ENCODE data around the gene SH3RF1. TPM values are rescaled to one million over a fixed set of nuclear protein-coding genes. Genes with fewer than 3 reads are reported as not detected.
"Not testable (repeated sequence)": the region's sequence is repeated elsewhere in the genome, so short reads cannot be mapped to it uniquely, and the experiment has no call there.

The SH3RF1 gene
- total and polyA plus RNA-seq, 2 experiments from 2014 or later, result 7.8 to 12.4 TPM

DNA sequence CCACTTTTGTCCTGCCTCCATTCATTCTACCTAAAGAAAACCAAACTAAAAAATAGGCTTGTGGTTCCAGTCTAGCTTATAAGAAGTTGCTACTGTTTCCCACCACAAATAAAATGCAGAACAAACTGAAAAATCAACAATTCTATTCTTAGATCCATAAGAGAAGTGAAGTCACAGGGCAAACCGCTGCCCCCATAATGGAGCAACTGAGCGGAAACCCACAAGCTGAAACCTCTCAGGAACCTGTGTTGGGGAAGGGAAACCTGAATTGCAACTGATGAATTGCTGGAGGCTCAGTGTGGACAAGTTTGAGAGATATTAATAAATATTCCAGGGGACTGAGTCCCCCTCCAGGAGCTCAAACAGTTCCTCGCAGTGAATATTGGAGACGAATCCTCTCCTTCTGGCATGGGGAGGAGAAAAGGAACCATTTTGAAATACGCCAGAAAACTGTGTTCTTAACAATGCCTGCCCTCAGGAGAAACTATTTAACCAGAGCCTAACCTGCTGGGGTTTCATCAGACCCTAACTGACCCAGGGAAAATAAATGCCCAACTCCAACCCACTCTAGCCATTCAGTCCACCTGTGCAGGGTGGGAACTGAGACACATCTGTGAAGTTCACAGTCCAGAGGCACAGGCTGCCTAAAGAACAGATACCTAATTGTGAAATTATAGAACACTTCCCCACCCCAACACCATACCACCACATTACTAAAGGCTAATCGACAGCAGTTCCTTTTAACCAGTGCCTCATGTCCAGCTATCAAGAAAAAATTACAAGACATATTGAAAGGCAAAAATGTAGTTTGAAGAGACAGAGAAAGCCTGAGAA lies 22.8 kb upstream of the SH3RF1 start (continued):
- TF ChIP-seq, protein P1, sequence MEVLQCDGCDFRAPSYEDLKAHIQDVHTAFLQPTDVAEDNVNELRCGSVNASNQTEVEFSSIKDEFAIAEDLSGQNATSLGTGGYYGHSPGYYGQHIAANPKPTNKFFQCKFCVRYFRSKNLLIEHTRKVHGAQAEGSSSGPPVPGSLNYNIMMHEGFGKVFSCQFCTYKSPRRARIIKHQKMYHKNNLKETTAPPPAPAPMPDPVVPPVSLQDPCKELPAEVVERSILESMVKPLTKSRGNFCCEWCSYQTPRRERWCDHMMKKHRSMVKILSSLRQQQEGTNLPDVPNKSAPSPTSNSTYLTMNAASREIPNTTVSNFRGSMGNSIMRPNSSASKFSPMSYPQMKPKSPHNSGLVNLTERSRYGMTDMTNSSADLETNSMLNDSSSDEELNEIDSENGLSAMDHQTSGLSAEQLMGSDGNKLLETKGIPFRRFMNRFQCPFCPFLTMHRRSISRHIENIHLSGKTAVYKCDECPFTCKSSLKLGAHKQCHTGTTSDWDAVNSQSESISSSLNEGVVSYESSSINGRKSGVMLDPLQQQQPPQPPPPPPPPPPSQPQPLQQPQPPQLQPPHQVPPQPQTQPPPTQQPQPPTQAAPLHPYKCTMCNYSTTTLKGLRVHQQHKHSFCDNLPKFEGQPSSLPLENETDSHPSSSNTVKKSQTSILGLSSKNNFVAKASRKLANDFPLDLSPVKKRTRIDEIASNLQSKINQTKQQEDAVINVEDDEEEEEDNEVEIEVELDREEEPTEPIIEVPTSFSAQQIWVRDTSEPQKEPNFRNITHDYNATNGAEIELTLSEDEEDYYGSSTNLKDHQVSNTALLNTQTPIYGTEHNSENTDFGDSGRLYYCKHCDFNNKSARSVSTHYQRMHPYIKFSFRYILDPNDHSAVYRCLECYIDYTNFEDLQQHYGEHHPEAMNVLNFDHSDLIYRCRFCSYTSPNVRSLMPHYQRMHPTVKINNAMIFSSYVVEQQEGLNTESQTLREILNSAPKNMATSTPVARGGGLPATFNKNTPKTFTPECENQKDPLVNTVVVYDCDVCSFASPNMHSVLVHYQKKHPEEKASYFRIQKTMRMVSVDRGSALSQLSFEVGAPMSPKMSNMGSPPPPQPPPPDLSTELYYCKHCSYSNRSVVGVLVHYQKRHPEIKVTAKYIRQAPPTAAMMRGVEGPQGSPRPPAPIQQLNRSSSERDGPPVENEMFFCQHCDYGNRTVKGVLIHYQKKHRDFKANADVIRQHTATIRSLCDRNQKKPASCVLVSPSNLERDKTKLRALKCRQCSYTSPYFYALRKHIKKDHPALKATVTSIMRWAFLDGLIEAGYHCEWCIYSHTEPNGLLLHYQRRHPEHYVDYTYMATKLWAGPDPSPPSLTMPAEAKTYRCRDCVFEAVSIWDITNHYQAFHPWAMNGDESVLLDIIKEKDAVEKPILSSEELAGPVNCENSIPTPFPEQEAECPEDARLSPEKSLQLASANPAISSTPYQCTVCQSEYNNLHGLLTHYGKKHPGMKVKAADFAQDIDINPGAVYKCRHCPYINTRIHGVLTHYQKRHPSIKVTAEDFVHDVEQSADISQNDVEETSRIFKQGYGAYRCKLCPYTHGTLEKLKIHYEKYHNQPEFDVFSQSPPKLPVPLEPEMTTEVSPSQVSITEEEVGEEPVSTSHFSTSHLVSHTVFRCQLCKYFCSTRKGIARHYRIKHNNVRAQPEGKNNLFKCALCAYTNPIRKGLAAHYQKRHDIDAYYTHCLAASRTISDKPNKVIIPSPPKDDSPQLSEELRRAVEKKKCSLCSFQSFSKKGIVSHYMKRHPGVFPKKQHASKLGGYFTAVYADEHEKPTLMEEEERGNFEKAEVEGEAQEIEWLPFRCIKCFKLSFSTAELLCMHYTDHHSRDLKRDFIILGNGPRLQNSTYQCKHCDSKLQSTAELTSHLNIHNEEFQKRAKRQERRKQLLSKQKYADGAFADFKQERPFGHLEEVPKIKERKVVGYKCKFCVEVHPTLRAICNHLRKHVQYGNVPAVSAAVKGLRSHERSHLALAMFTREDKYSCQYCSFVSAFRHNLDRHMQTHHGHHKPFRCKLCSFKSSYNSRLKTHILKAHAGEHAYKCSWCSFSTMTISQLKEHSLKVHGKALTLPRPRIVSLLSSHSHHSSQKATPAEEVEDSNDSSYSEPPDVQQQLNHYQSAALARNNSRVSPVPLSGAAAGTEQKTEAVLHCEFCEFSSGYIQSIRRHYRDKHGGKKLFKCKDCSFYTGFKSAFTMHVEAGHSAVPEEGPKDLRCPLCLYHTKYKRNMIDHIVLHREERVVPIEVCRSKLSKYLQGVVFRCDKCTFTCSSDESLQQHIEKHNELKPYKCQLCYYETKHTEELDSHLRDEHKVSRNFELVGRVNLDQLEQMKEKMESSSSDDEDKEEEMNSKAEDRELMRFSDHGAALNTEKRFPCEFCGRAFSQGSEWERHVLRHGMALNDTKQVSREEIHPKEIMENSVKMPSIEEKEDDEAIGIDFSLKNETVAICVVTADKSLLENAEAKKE (CRISPR knock-in tag; IDR thresholded peaks at IDR 0.05), result no peak
- TF ChIP-seq, protein P2, sequence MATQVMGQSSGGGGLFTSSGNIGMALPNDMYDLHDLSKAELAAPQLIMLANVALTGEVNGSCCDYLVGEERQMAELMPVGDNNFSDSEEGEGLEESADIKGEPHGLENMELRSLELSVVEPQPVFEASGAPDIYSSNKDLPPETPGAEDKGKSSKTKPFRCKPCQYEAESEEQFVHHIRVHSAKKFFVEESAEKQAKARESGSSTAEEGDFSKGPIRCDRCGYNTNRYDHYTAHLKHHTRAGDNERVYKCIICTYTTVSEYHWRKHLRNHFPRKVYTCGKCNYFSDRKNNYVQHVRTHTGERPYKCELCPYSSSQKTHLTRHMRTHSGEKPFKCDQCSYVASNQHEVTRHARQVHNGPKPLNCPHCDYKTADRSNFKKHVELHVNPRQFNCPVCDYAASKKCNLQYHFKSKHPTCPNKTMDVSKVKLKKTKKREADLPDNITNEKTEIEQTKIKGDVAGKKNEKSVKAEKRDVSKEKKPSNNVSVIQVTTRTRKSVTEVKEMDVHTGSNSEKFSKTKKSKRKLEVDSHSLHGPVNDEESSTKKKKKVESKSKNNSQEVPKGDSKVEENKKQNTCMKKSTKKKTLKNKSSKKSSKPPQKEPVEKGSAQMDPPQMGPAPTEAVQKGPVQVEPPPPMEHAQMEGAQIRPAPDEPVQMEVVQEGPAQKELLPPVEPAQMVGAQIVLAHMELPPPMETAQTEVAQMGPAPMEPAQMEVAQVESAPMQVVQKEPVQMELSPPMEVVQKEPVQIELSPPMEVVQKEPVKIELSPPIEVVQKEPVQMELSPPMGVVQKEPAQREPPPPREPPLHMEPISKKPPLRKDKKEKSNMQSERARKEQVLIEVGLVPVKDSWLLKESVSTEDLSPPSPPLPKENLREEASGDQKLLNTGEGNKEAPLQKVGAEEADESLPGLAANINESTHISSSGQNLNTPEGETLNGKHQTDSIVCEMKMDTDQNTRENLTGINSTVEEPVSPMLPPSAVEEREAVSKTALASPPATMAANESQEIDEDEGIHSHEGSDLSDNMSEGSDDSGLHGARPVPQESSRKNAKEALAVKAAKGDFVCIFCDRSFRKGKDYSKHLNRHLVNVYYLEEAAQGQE (IDR thresholded peaks at IDR 0.05; ENCODE audit: unreplicated experiment), result no peak
- no peak for TF ChIP-seq EZH2 (IDR thresholded peaks at IDR 0.05; ENCODE audit: low read depth, unreplicated experiment)
- TF ChIP-seq POLR2AphosphoS5 (IDR thresholded peaks at IDR 0.05; ENCODE audit: low read depth), result no peak
- TF ChIP-seq ETS1 (IDR thresholded peaks at IDR 0.05), result no peak

GRCh38 chr4:169287983-169288382 lies 17.2 kb upstream of the SH3RF1 start:
- peak overlapping the region; percentile 96 for H2AFZ ChIP-seq
- not testable (repeated sequence) for H3K27me3 Mint-ChIP-seq (ENCODE audit: insufficient read depth, low read depth, poor library complexity); H3K27ac ChIP-seq (ENCODE audit: low read depth); H3K4me3 Mint-ChIP-seq; H3K36me3 ChIP-seq (ENCODE audit: insufficient read depth); H3K79me2 ChIP-seq (replicated peaks; ENCODE audit: insufficient read depth); ATAC-seq; H3K36me3 Mint-ChIP-seq (ENCODE audit: low read depth); H3K9me3 Mint-ChIP-seq; H3K4me2 ChIP-seq; H3K4me3 ChIP-seq; H3K4me1 ChIP-seq (ENCODE audit: insufficient read depth); H3K4me1 Mint-ChIP-seq; H3K27ac Mint-ChIP-seq; H3K9me2 ChIP-seq (ENCODE audit: insufficient read depth); DNase-seq (ENCODE audit: low spot score); H3K27me3 ChIP-seq (ENCODE audit: insufficient read depth); H4K20me1 ChIP-seq (replicated peaks; ENCODE audit: insufficient read depth); H3F3A ChIP-seq (replicated peaks; ENCODE audit: low read depth)

Measured in GM23338 (cell line).